Activated naive CD4-positive, alpha-beta T cell treated with anti-CD3 and anti-CD28 coated beads, Interleukin-2, amount 50 U/mL, for 72 hours (primary cell): Measurements from ENCODE around the gene GPR26. TPM values are rescaled to one million over a fixed set of nuclear protein-coding genes. Genes with fewer than 3 reads are reported as not detected.

Experiments used
- ATAC-seq, 2 donors: fragments of 150-1000 bp; cut with Tn5 transposase; 2 replicates each; pipeline ENCODE4 v1.10.0; 2021; ENCODE audit warnings: mild to moderate bottlenecking in 2 of 2, moderate library complexity in 2 of 2
- DNase-seq, 2 donors: peaks; one replicate each; pipeline ENCODE4 v3.0.0; 2021 to 2022; ENCODE audit warnings: low spot score in 2 of 2
- H3K27ac Mint-ChIP-seq, 2 donors: one replicate each; pipeline ENCODE4 v1.8.0; 2022; ENCODE audit warnings: mild to moderate bottlenecking in 2 of 2, mixed read lengths in 2 of 2
- H3K36me3 Mint-ChIP-seq, 2 donors: one replicate each; pipeline ENCODE4 v1.8.0; 2022; ENCODE audit warnings: mixed read lengths in 2 of 2
- H3K9me3 Mint-ChIP-seq, 2 donors: one replicate each; pipeline ENCODE4 v1.8.0; 2022; ENCODE audit warnings: mixed read lengths in 2 of 2
- total RNA-seq, 2 donors: library from RNA; stranded (reverse); gene quantifications; one replicate each; pipeline ENCODE4 v1.2.3, GENCODE V29; 2022

Gene GPR26
- total RNA-seq, 2 donors from 2014 or later = not detected

DNA sequence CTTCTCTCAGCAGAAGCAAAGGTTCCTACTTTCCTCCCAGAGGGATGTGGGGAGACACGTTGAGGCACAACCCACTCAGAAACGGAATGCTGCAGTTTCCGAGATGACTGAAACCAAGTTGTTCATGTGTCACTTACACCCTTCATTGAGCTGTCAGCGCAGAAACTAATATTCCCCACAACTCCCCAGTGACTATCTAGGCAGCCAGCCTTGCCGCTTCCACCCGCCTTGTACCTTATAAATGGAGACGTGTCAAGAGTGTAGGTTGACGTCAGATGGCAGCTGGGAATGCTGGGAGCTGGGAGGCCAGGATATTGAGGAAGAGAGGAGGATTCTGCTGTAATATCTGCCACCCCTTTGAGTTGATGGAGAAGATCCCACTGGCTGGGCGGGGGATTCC lies 15.1 kb downstream of the GPR26 start:
- DNase-seq (no peak), ATAC-seq (no peak)
- Mint-ChIP-seq H3K27ac (no peak overlapping the region), H3K36me3 (no peaks in the 10 kb centered on the region), H3K9me3 (no peaks in the 10 kb centered on the region)

- ATAC-seq (no peak), DNase-seq (no peak)
- Mint-ChIP-seq H3K27ac (no peak overlapping the region), H3K9me3 (no peaks in the 10 kb centered on the region), H3K36me3 (no peaks in the 10 kb centered on the region)
These were observed 16.3 kb downstream of the GPR26 start for GRCh38 chr10:123682477-123682876.

DNA sequence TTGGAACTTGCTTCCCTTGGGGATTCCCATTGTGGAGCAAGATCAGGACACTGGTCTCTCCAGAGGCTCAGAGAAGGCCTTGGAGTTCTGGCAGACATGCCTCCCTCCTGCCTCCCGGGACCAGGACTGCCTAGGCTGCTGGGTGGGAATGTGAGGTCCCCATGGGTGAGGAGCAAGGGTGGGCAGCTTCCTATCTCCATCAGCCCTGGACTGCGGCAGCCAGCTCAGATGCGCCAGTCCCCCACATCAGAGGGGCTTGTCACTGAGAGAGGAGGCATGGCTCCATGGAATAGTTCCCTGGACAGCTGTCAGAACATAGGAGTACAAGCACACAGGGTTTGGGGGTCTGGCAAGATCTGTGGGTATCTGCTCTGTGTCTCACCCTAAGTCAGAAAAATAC lies 17.3 kb downstream of the GPR26 start:
- no peaks in the 10 kb centered on the region for H3K36me3 Mint-ChIP-seq
- H3K27ac Mint-ChIP-seq = no peak overlapping the region
- no peaks in the 10 kb centered on the region for H3K9me3 Mint-ChIP-seq
- DNase-seq (no peak), ATAC-seq (no peak)

- no peak for ATAC-seq
- H3K36me3 Mint-ChIP-seq = no peaks in the 10 kb centered on the region
- H3K27ac Mint-ChIP-seq = no peak overlapping the region
- DNase-seq = no peak
- H3K9me3 Mint-ChIP-seq = no peaks in the 10 kb centered on the region
These were observed 17.7 kb downstream of the GPR26 start for GRCh38 chr10:123683865-123684264.

GRCh38 chr10:123685260-123685659 lies 19.1 kb downstream of the GPR26 start:
- DNase-seq = no peak
- ATAC-seq = no peak
- H3K9me3 Mint-ChIP-seq = no peaks in the 10 kb centered on the region
- H3K27ac Mint-ChIP-seq = no peak overlapping the region
- no peaks in the 10 kb centered on the region for H3K36me3 Mint-ChIP-seq

GRCh38 chr10:123687758-123688157 lies 21.6 kb downstream of the GPR26 start:
- Mint-ChIP-seq H3K36me3 (no peaks in the 10 kb centered on the region), H3K9me3 (no peaks in the 10 kb centered on the region), H3K27ac (no peak overlapping the region)
- DNase-seq (no peak), ATAC-seq (no peak)

DNA sequence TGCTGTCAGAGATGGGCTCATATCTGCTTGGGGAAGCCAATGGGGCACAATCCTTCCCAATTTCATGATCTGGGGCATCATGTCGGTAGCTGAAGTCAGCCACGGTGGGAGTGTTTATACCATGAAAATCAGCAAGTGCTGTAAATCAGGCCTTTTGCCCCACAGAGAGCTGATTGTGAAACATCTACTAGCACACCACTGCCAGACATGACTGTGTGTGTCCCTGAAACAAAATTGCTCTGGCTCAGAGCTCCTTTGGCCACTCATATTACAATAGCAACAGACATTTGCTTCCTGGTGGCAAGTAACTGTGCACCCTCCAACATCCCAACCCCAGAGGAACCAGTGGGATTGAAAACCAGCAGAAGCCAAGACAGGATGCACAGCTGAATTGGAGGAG lies 23.7 kb downstream of the GPR26 start:
- ATAC-seq = no peak
- H3K36me3 Mint-ChIP-seq = no peaks in the 10 kb centered on the region

DNA sequence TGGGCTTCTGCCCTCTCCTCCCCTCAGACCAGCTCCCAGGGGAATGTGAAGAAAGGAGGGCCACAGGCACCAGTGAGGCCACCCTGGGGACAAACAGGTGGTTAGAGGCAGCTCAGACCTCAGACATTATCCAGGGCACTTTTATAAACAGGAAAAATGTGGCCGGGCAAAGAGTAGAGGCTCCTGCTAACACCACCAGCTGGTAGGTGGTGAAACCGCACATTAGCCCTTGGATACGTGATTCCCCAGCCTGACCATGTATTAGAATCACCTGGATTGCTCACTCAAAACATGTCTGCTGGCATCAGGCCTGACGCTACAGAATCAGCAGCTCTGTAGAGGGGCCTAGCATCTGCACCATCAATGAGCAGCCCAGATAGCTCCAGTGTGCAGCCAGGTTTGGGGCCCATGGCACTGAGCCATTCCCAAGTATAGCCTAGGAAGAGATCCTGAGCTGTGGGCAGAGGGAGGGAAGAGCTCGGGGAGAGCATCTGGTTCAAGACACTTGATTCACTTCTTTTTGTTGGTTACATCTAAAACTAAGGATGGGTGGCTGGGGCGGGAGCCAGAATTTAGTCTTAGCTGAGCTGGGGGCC lies 37.1 kb downstream of the GPR26 start:
- H3K27ac Mint-ChIP-seq = no peak overlapping the region
- DNase-seq (no peak), ATAC-seq (no peak)
- H3K9me3 Mint-ChIP-seq = no peaks in the 10 kb centered on the region
- no peaks in the 10 kb centered on the region for H3K36me3 Mint-ChIP-seq

More for the DNA sequence above, 23.7 kb downstream of the GPR26 start:
- H3K9me3 Mint-ChIP-seq = no peaks in the 10 kb centered on the region
- DNase-seq = no peak
- H3K27ac Mint-ChIP-seq = no peak overlapping the region

DNA sequence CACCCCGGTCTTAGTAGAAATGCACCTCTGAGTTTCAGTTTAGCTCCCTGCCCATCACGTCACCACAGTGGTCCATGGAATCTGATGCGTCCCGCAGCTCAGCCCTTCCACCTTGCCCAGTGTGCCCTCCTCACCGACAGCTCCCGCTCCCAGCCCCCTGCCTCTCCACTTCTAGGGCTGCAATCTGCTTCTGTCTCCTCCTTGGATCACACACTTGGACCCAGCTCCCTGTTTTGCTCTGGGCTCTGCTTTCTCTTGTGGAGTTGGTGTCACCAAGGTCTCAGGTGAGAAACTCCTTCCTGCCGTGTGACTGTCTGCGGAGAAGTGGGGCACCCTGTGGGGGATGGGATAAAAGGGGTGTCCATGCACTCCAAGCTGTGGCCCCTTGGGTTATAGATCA lies 37.9 kb downstream of the GPR26 start:
- no peaks in the 10 kb centered on the region for H3K9me3 Mint-ChIP-seq
- H3K27ac Mint-ChIP-seq = no peak overlapping the region
- no peaks in the 10 kb centered on the region for H3K36me3 Mint-ChIP-seq
- no peak for ATAC-seq
- DNase-seq = no peak

DNA sequence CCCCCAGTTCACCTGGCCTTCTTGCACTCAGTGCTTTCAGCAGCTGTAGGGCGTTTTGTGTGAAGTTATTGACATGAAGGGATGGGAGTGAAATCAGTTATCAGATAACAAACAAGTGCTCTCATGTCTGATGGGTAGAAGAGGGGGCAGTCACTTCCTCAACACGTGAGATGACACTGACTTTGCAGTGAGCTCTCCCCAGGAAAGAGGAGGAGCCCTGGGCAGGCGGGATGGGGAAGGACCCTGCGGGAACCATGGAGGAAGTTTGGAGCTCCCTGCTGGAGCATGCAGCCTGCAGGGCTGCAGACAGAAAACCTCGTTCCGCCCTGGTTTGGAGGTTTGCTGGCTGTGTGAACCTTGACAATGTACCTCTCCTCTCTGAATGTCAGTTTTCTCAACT lies 38.7 kb downstream of the GPR26 start:
- Mint-ChIP-seq H3K36me3 (no peaks in the 10 kb centered on the region), H3K9me3 (no peaks in the 10 kb centered on the region), H3K27ac (no peak overlapping the region)
- ATAC-seq = no peak
- DNase-seq = no peak

DNA sequence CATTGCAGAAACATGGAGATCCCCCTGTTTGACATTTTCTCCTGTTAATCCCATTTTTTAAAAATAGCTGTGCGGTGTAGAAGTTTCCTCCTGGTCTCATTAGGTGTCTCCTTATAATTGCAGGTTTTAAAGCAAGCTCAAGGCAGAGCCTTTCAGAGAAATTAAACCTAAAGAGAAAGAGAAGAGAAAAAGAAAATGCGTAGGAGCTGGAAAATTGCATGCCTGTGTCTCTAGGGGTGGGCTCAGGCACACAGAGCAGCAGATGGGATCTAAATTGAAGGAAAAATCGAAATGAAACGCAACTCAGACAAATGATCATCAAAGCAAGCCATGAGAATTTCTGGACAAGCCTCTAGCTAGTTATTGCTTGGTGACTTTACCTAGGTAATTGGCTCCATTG lies 40.1 kb downstream of the GPR26 start:
- ATAC-seq = no peak
- no peak for DNase-seq
- Mint-ChIP-seq H3K27ac (no peak overlapping the region), H3K36me3 (no peaks in the 10 kb centered on the region), H3K9me3 (no peaks in the 10 kb centered on the region)

- Mint-ChIP-seq H3K9me3 (peaks cover 0 to 3% of the 10 kb centered on the region in 2 donors), H3K36me3 (no peaks in the 10 kb centered on the region), H3K27ac (no peak overlapping the region)
- no peak for ATAC-seq
- no peak for DNase-seq
These were observed 49.4 kb downstream of the GPR26 start for GRCh38 chr10:123715546-123715945.

- no peak for DNase-seq
- Mint-ChIP-seq H3K27ac (no peak overlapping the region), H3K36me3 (no peaks in the 10 kb centered on the region), H3K9me3 (peaks cover 0 to 3% of the 10 kb centered on the region in 2 donors)
- no peak for ATAC-seq
These were observed 51.2 kb downstream of the GPR26 start for GRCh38 chr10:123717336-123717735.

DNA sequence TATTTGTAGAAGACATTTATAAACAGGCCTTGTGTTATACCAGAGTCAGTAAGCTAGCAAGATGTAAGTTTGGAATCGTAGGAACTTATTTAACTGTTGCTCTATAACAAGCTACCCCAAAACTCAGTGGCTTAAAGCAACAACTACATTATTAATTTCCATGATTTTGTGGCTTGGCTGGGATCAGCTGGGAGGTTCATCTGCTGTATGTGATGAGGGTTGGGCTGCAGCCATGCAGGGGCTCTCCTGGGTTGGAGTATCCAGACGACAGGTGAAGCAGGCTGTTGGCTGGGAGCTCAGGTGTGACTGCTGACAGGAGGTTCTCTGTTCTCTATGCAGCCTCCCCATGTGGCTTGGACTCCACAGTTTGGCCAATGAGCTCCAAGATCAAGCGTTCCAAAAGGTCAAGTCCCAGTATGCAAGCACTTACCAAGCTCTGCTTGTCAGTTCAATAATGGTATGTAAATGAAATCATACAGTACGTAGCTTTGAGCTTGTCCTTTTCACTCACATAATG lies 52.4 kb downstream of the GPR26 start:
- Mint-ChIP-seq H3K9me3 (peaks cover 0 to 3% of the 10 kb centered on the region in 2 donors), H3K36me3 (no peaks in the 10 kb centered on the region), H3K27ac (no peak overlapping the region)
- ATAC-seq (no peak), DNase-seq (no peak)

DNA sequence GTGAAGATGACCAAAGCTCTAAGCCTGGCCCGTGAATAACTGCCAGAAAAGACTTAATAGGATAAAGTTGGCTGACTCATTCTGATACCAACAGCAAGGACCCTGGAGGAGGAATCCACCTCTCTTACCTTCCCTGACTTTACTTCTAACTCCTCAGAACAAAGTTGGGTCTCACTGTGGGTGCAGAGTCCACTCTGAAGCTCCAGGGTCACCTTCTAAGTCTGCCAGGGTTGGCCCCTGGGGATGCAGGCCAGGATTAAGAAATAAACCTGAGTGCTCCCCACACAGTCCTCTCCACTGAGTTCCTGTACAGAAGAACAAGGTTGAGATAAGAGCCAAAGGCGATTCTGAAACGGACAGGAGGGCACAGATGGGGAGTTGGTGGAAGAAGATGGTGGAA lies 54.4 kb downstream of the GPR26 start:
- Mint-ChIP-seq H3K9me3 (no peaks in the 10 kb centered on the region), H3K27ac (no peak overlapping the region), H3K36me3 (no peaks in the 10 kb centered on the region)
- DNase-seq (no peak), ATAC-seq (no peak)

GRCh38 chr10:123721441-123722049 lies 55.4 kb downstream of the GPR26 start:
- no peak for ATAC-seq
- no peak for DNase-seq
- H3K36me3 Mint-ChIP-seq = no peaks in the 10 kb centered on the region
- no peak overlapping the region for H3K27ac Mint-ChIP-seq
- H3K9me3 Mint-ChIP-seq = no peaks in the 10 kb centered on the region

- ATAC-seq (no peak), DNase-seq (no peak)
- no peak overlapping the region for H3K27ac Mint-ChIP-seq
- H3K9me3 Mint-ChIP-seq = no peaks in the 10 kb centered on the region
- no peaks in the 10 kb centered on the region for H3K36me3 Mint-ChIP-seq
These were observed 56.2 kb downstream of the GPR26 start for GRCh38 chr10:123722351-123722750.

GRCh38 chr10:123724747-123725146 lies 58.6 kb downstream of the GPR26 start:
- Mint-ChIP-seq H3K36me3 (no peaks in the 10 kb centered on the region), H3K9me3 (no peaks in the 10 kb centered on the region), H3K27ac (no peak overlapping the region)
- no peak for DNase-seq
- ATAC-seq = no peak
